K562 (cell line): ENCODE measurements around the gene GRWD1. TPM values are rescaled to one million over a fixed set of nuclear protein-coding genes. Genes with fewer than 3 reads are reported as not detected.

Experiments
- ARID4B ChIP-seq: sonication (generic); formaldehyde crosslinking; IDR thresholded peaks from 2 replicates; pipeline ENCODE4 v1.8.0; 2022; ENCODE audit warnings: mild to moderate bottlenecking, missing genetic modification reagents
- BCOR ChIP-seq: fragments of 450-650 bp; IDR thresholded peaks from 2 replicates; pipeline ENCODE4 v1.6.1; 2016
- BRD9 ChIP-seq: fragments of 450-650 bp; IDR thresholded peaks from 2 replicates; pipeline ENCODE4 v1.6.1; 2018; ENCODE audit warnings: low read depth; ENCODE audit not compliant: partially characterized antibody
- CEBPB ChIP-seq: fragments of 450-650 bp; IDR thresholded peaks from 2 replicates; pipeline ENCODE4 v1.6.1; 2016; ENCODE audit warnings: missing genetic modification characterization, missing compliant biosample characterization
- CHD2 ChIP-seq: IDR thresholded peaks from 2 replicates; pipeline ENCODE4 v1.6.1; 2011; ENCODE audit warnings: low read depth, low read length
- ERF ChIP-seq: fragments of 450-650 bp; formaldehyde crosslinking; IDR thresholded peaks from 2 replicates; pipeline ENCODE4 v1.4.0; 2020; ENCODE audit warnings: mild to moderate bottlenecking, mixed read lengths
- FUS ChIP-seq: fragments of 200-400 bp; formaldehyde crosslinking; optimal IDR thresholded peaks from 2 replicates; pipeline ENCODE3; 2017; ENCODE audit warnings: low read depth, low read length
- MEIS2 ChIP-seq: fragments of 450-650 bp; IDR thresholded peaks from 2 replicates; pipeline ENCODE4 v1.6.1; 2014; ENCODE audit warnings: mild to moderate bottlenecking; ENCODE audit not compliant: partially characterized antibody
- NR3C1 ChIP-seq: sonication (generic); formaldehyde crosslinking; IDR thresholded peaks from 2 replicates; pipeline ENCODE4 v1.8.1; 2022; ENCODE audit warnings: missing genetic modification reagents
- RFX1 ChIP-seq: fragments of 450-650 bp; IDR thresholded peaks from 2 replicates; pipeline ENCODE4 v1.6.1; 2016; ENCODE audit warnings: mild to moderate bottlenecking, moderate library complexity
- SIRT6 ChIP-seq: IDR thresholded peaks from one replicate; pipeline ENCODE4 v1.6.1; 2012; ENCODE audit warnings: low read depth, mild to moderate bottlenecking, control low read depth, inconsistent platforms, low read length, moderate library complexity
- SIX5 ChIP-seq, 2 experiments: IDR thresholded peaks; 2 replicates each; pipeline ENCODE4 v1.6.1; 2011; ENCODE audit warnings: low read length in 2 of 2, borderline replicate concordance in 1 of 2, low read depth in 1 of 2, mild to moderate bottlenecking in 1 of 2, moderate library complexity in 1 of 2; ENCODE audit not compliant: insufficient read depth in 1 of 2
- ZEB2 ChIP-seq: fragments of 450-650 bp; IDR thresholded peaks from 2 replicates; pipeline ENCODE4 v1.6.1; 2016
- ZNF184 ChIP-seq: sonication (generic); formaldehyde crosslinking; IDR thresholded peaks from 2 replicates; pipeline ENCODE4 v1.5.0; 2020; ENCODE audit warnings: missing genetic modification reagents
- ZNF354B ChIP-seq: fragments of 250-450 bp; sonication (Bioruptor Pico); IDR thresholded peaks from 2 replicates; pipeline ENCODE4 v1.4.0; 2020
- ZNF583 ChIP-seq: fragments of 250-450 bp; sonication (Bioruptor Pico); IDR thresholded peaks from 2 replicates; pipeline ENCODE4 v1.4.0; 2020
- ZNF707 ChIP-seq: fragments of 250-450 bp; sonication (Bioruptor Pico); conservative IDR thresholded peaks from 2 replicates; pipeline ENCODE4 v1.8.0; 2022; ENCODE audit warnings: inconsistent platforms, mild to moderate bottlenecking, moderate library complexity
- ZNF830 ChIP-seq: fragments of 250-450 bp; sonication (Bioruptor Pico); IDR thresholded peaks from 2 replicates; pipeline ENCODE4 v1.5.0; 2021; ENCODE audit warnings: mild to moderate bottlenecking
- polyA plus RNA-seq, 8 experiments: library from polyadenylated mRNA; depleted of rRNA in 4 of 8; stranded (reverse) in 5 of 8; unstranded in 3 of 8; fragments of >200 nt; fragmentation: Nextera tagmentation in 2 of 8; fragmentation: Illumina TruSeq in 1 of 8; extraction: Ambion mirVana in 2 of 8; extraction: Trizol in 1 of 8; gene quantifications; 2 replicates each; pipeline versions ENCODE4 v1.2.1 to v1.2.3, GENCODE V29; 2011 to 2014; ENCODE audit warnings: inconsistent platforms in 1 of 8, missing spikeins in 1 of 8
- total RNA-seq, 7 experiments: library from RNA; depleted of rRNA in 6 of 7; stranded (reverse); fragments of >200 nt in 6 of 7; fragmentation: Illumina TruSeq in 2 of 7; extraction: Trizol in 2 of 7; gene quantifications; 2 replicates each; pipeline versions ENCODE4 v1.2.1 to v1.2.3, GENCODE V29; 2011 to 2021; ENCODE audit warnings: low replicate concordance in 1 of 7
- TF ChIP-seq, protein P1 (sequence below): fragments of 450-650 bp; IDR thresholded peaks from 2 replicates; pipeline ENCODE4 v1.6.1; 2016; ENCODE audit warnings: missing biosample characterization, missing genetic modification characterization
- TF ChIP-seq, protein P2 (sequence below): sonication (generic); formaldehyde crosslinking; IDR thresholded peaks from 2 replicates; pipeline ENCODE4 v1.8.0; 2022; ENCODE audit warnings: mild to moderate bottlenecking, low read depth, missing genetic modification reagents
- TF ChIP-seq, protein P3 (sequence below), 2 experiments: IDR thresholded peaks; 2 replicates each; pipeline ENCODE4 v1.6.1; 2011; ENCODE audit warnings: borderline replicate concordance in 1 of 2, control low read depth in 1 of 2, low read depth in 1 of 2, low read length in 1 of 2, mild to moderate bottlenecking in 1 of 2, mixed read lengths in 1 of 2, moderate library complexity in 1 of 2; ENCODE audit not compliant: insufficient read depth in 1 of 2, insufficient read length in 1 of 2, poor library complexity in 1 of 2, severe bottlenecking in 1 of 2; ENCODE audit errors: extremely low read depth in 1 of 2
- TF ChIP-seq, protein P4 (sequence below): fragments of 250-450 bp; sonication (Bioruptor Pico); IDR thresholded peaks from 2 replicates; pipeline ENCODE4 v1.6.1; 2021; ENCODE audit warnings: mild to moderate bottlenecking

Gene GRWD1
- total and polyA plus RNA-seq, 9 of the 15 experiments (the other 6 are each of a cell fraction or from before 2014, with no cell fraction given): 1.5 to 87.2 (median 24.5) TPM

DNA sequence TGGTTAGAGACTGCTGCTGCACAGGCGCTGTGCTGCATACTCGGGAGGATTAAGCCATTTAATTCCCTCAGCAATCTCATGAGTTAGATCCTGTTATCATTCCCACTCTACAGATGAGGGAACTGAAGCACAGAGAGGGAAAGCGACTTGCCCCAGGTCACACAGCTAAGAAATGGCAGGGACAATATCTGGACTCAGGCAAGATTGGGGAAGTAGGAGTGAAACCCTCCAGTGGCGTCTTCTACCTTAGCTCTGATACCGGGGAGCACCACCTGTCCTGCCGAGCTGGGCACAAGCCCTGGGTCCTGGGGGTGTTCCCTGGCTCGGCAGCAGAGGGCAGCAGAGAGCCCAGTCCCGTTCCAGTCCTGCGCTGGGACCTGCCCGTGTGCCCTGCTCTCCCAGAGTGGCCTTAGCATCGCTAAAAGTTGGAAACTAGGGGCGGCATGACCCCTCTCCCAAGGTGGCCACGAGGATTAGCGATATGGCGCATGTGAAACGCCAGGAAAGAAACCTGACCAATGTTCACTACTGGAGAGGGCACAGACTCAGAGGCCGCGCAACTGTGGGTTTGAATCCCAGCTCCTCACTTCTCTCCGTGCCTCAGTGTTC, 43.9 kb downstream of the GRWD1 start (continued):
- no peak for TF ChIP-seq ARID4B (CRISPR knock-in tag)
- TF ChIP-seq, protein P1, sequence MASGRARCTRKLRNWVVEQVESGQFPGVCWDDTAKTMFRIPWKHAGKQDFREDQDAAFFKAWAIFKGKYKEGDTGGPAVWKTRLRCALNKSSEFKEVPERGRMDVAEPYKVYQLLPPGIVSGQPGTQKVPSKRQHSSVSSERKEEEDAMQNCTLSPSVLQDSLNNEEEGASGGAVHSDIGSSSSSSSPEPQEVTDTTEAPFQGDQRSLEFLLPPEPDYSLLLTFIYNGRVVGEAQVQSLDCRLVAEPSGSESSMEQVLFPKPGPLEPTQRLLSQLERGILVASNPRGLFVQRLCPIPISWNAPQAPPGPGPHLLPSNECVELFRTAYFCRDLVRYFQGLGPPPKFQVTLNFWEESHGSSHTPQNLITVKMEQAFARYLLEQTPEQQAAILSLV (tag): no peak
- no peak for TF ChIP-seq ZNF707
- TF ChIP-seq CHD2: no peak
- TF ChIP-seq CEBPB: no peak
- TF ChIP-seq SIX5 (IDR thresholded peaks at IDR 0.05; ENCODE audit: borderline replicate concordance in 1 of 2, insufficient read depth in 1 of 2, low read depth in 1 of 2, low read length in 2 of 2): no peak
- TF ChIP-seq, protein P2, sequence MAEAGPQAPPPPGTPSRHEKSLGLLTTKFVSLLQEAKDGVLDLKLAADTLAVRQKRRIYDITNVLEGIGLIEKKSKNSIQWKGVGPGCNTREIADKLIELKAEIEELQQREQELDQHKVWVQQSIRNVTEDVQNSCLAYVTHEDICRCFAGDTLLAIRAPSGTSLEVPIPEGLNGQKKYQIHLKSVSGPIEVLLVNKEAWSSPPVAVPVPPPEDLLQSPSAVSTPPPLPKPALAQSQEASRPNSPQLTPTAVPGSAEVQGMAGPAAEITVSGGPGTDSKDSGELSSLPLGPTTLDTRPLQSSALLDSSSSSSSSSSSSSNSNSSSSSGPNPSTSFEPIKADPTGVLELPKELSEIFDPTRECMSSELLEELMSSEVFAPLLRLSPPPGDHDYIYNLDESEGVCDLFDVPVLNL: no peak
- TF ChIP-seq ZEB2: no peak
- TF ChIP-seq MEIS2: no peak
- TF ChIP-seq FUS: no peak
- no peak for TF ChIP-seq SIRT6
- peak; percentile 42 for TF ChIP-seq BRD9
- TF ChIP-seq, protein P3, sequence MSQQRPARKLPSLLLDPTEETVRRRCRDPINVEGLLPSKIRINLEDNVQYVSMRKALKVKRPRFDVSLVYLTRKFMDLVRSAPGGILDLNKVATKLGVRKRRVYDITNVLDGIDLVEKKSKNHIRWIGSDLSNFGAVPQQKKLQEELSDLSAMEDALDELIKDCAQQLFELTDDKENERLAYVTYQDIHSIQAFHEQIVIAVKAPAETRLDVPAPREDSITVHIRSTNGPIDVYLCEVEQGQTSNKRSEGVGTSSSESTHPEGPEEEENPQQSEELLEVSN (IDR thresholded peaks at IDR 0.05; ENCODE audit: borderline replicate concordance in 1 of 2, extremely low read depth in 1 of 2, insufficient read depth in 1 of 2, insufficient read length in 1 of 2, low read depth in 1 of 2, low read length in 1 of 2, poor library complexity in 1 of 2, severe bottlenecking in 1 of 2): no peak
- TF ChIP-seq ZNF354B: no peak
- TF ChIP-seq RFX1: no peak
- TF ChIP-seq ZNF830: no peak
- TF ChIP-seq, protein P4, sequence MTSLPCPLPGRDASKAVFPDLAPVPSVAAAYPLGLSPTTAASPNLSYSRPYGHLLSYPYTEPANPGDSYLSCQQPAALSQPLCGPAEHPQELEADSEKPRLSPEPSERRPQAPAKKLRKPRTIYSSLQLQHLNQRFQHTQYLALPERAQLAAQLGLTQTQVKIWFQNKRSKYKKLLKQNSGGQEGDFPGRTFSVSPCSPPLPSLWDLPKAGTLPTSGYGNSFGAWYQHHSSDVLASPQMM: no peak
- no peak for TF ChIP-seq ERF (CRISPR knock-in tag)
- TF ChIP-seq BCOR: peak; percentile 94
- no peak for TF ChIP-seq ZNF184 (CRISPR knock-in tag)
- no peak for TF ChIP-seq NR3C1 (CRISPR knock-in tag)
- no peak for TF ChIP-seq ZNF583 (CRISPR knock-in tag)
